CMK (cell line): ENCODE measurements around the gene TMEM147.
A peak's percentile ranks its signal among the peaks of the same experiment; 100 is the strongest.

Experiments
- DNase-seq: peaks from one replicate; pipeline ENCODE4 v3.0.0-alpha.2; 2010; ENCODE audit warnings: low read depth

TMEM147 gene

GRCh38 chr19:35549174-35549788 is 3.9 kb downstream of the TMEM147 start:
- DNase-seq = peak; percentile 61

DNA sequence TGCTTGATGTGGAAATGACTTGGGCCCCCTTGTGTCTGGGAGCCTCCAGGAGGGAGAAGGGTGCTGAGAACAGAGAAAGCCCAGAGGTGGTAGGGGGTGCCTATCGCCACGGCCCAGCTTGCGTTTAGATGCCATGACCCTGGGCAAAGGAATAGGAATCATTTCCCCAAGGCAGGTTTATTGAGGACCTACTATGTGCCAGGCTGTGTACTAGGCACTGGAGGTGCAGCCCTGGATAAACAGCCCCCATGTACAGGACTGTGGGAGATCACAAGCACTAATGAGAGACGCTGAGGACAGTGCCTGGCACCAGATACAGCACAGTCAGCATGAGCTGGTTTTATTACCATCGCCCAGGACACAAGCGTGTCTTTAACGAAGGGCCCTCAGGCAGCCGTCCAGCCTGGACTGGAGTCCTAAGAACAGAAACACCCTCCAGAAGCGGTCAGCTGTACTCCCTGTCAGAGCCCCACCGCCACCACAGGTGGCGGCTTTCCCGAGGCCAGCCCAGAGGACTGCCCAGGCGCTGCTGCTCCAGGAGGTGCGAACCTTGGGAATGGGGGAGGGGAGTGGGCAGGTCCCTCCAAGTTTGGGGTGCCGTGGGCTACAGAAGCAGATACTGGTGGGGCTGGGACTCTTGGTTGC is 4.6 kb downstream of the TMEM147 start:
- no peak for DNase-seq

DNA sequence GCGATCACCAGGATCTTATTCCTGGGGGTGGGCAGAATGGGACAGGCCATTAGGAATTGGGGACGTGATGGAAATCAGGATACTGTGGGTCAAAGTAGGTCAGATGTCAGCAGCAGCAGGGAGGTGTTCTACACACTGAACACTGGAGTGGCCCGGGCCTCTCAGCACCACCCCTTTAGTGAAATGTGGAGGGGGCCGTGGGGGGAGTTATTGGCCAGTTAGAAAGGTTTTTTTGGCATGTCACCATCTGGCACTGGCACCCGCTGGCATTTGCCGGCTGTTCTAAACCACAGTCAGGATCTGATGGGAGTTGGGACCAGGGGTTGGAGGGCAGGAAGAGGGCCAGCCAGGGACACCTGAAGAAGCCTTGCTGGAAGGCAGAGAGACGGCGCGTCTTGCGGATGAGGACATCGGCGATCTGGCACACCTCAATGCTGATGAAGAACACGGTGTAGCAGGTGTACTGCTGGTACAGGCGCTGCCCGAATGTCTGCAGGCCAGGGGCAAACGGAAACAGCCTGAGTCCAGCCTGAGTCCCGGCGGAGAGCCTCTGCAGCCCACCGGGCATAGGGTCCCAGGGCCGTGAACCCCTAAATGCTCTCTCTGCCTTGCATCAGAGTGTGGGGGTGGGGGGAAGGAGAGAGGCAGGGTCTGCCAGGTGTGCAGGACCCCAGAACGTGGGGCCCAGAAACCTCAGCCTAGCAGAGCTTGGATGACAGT is 5.8 kb downstream of the TMEM147 start:
- no peak for DNase-seq

DNA sequence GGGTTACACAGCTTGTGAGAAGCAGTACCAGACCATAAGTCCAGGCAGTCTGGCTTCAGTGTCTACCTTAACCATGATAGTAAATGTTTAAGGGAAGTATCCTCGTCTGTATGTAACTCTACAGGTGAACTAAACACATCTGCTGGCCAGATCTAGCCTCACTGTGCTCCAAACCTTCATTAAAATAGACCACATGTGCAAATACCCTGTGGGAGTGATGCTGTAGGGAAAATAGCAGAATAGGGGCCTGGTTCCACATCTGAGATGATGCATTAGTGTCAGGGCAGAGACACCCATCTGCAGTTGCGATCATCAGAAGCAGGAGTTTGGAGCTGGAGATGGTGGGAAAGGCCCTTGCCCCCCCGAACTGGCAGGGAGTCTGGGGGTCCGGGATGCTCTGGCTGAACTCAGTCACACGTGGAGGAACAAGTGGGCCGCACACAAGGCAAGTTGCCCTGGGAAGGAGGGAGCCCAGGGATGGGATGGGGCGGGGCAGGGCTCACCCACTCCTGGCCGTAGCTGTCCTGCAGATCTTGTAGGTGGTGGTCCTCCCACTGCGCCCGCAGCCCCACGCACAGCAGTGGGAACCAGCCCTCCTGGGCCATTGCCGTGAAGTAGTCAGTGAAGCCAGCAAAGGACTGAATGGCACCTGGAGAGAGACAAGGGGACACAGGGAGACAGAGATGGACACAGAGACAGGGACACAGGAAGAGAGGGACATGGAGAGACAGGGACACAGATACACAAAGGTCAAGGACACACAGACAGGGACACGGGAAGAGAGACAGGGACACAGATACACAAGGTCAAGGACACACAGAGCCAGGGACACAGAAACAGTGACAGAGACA is 7.3 kb downstream of the TMEM147 start:
- DNase-seq = no peak

DNA sequence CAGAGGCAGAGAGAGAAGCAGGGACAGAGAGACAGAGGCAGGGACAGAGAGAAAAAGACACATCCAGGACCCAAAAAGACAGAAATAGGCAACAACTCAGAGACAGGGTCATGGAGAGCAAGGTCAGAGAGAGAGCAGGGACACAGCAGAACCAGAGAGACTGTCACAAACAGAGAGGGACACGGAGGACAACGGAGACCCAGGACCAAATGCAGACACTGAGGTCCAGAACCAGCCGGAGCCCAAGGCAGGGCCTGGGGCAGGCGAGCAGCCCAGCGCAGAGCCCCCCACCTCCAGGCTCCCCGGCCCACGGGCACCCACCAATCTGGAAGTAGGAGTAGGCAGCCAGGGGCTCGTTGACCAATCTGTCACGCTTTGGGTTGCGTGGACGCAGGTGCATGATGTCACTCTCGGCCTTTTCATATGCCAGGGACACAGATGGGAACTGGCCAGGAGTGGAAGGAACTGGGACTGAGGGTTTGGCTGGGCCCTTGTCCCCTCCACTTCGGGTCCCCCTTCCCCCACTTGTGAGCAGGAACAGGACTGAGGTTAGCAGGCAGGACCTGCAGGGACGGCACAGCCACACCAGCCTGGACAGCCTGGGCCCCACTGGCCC is 8.1 kb downstream of the TMEM147 start:
- no peak for DNase-seq

GRCh38 chr19:35554076-35554475 is 8.7 kb downstream of the TMEM147 start:
- DNase-seq = no peak

DNA sequence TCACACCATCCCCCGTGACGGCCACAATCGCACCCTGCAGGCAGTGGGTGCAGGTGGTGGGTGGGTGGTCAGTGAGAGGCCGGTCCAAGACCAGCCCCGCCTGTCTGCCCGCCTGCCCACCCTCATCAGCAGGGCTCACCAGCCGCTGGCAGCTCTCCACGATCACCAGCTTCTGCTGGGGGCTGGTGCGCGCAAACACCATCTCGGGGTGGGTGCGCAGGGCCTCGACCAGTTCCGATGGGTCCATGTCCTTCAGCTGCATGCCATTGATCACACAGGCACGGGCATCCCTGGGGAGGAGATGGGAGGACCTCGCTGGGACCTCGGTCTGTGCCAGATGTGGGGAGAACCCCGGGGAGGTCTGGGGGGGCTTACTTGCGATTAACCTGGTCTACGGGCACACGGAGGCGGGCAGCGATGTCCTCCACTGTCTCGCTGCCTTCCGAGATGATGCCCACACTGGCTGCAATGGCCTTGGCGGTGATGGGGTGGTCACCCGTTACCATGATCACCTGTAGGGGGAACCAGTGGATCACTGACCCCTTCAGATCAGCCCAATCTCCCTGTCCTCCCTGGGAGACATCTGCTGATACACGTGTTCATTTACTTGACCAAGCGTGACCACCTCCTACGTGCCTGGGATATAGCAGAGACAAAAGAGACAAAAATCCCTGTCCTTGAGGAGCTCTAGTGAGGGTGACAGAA is 10.0 kb downstream of the TMEM147 start:
- DNase-seq = no peak

GRCh38 chr19:35556025-35556590 is 10.7 kb downstream of the TMEM147 start:
- no peak for DNase-seq

DNA sequence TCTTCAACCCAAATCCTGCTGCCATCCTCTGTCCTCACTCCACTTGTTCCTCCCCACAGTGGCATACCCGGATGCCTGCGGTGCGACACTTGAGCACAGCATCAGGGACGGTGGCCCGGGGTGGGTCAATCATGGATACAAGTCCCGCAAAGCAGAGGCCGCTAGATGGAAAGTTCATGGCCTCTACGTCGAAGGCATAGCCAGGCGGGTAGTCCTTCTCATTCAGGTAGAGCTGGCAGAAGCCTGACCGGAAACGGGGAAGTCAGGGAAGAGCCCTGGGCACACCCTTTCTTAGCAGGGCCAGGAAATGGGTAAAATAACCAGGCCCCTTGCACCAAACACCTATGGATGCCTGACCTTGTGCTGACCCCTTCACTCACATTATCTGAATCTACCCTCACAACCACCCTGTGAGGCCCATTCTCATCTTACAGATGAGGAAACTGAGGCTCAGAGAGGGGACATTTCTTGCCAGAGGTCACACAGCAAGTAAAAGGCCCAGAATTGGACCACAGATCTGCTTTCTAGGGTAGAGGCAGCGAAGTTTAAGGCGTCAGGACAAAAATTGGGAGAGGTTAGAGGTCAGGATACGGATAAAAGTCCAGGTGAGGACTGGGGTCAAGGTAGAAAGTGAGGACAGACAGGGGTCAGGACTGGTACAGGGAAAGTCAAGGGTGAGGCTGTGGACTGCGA is 11.6 kb downstream of the TMEM147 start:
- DNase-seq = no peak

- DNase-seq = peak; percentile 54
Measured at GRCh38 chr19:35557539-35558399, 12.3 kb downstream of the TMEM147 start.

DNA sequence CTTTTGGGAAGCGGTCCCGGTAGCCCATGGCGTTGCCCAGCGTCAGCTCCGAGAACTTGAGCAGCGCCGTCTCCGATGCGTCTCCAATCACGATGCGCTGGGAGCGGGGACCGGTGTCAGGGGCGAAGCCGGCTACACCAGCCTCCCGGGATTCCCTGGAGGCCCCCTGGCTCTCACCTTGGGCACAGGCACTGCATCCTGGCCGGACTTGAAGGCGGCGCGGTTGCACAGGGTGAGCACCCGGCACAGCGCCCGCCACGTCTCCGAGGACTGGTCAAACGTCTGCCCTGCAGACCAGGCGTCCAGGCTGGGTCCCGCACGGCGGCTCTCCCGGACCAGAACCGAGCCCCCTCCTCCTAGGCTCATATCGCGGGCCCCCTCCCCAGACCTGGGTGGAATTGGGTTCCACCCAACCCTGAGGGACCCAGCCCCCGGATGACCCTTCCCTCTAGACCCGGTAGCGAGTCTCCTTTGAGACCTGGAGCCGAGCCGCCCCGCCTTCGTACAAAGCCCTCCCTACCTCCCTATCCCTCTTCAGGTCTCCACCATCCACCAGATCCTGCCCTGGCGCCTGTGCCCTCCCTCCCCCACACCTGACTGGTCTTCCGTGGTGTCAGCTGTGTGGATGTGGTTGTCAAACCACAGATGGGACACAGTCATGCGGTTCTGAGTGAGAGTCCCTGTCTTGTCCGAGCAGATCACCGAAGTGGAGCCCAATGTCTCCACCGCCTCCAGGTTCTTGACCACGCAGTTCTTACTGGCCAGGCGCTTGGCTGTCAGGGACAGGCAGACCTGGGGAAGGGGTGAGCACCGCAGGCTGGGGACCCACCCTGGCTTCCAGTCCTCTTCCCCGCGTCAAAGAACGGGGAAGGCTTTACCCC is 13.2 kb downstream of the TMEM147 start:
- no peak for DNase-seq

DNA sequence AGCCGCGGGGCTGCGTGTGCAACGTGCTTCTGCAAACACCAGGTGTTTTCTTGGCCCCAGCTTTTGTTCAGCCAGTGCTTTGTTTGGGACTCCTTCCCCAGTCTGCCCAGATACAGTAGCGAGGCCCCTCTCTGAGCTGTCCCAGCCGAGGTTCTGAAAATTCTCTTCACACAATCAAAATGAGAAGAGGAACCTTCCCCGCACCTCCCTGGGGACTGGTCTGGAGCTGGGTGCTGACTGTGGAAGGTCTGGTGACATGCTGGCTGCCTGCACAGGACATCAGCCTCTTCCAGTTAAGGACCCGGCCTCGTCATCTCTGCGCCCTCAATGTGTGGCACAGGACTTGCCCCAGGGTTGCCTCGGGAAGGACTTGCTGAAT is 13.8 kb downstream of the TMEM147 start:
- no peak for DNase-seq

- no peak for DNase-seq
Measured at GRCh38 chr19:35559781-35560180, 14.4 kb downstream of the TMEM147 start.

- no peak for DNase-seq
Measured at GRCh38 chr19:35560271-35560670, 14.8 kb downstream of the TMEM147 start.

- no peak for DNase-seq
Measured at GRCh38 chr19:35560677-35561076, 15.3 kb downstream of the TMEM147 start.

GRCh38 chr19:35561436-35561835 is 16.0 kb downstream of the TMEM147 start:
- DNase-seq = no peak

DNA sequence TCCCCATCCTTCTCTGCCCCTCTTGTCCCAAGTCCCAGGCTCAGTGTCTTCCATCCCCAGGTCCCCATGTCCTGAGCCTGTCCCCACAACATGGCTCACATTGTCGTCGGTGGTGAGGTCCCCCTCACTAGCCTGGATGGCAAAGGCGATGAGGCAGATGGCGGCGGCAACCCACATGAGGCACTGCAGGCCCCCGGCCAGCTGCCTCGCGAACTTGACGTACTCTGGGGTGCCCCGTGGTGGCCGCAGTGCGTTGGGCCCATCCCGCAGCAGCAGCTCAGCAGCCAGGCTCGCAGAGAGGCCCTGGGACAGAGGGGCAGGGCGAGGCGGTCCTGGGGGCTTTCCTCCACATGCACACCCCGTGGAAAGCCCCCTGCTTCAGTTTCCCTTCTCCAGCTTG is 16.9 kb downstream of the TMEM147 start:
- no peak for DNase-seq

GRCh38 chr19:35562776-35563175 is 17.4 kb downstream of the TMEM147 start:
- DNase-seq = no peak
